ENCODE measurements around the gene CDYL2.

CDYL2 gene

GRCh38 chr16:80616362-80616761, 188.0 kb downstream of the CDYL2 start:
- Histone ChIP-seq H3K9ac (ENCODE audit: low read depth, low read length) (no peak overlapping the region), H3K9me3 (ENCODE audit: insufficient read depth, low read depth, low read length) (no peaks in the 10 kb centered on the region), H3K4me3 (ENCODE audit: low read length) (no peak overlapping the region), H3K36me3 (ENCODE audit: insufficient read depth, low read depth, low read length) (no peaks in the 10 kb centered on the region), H3K27ac (ENCODE audit: low read length) (no peak overlapping the region), H3K4me1 (ENCODE audit: insufficient read depth, low read length) (no peaks in the 10 kb centered on the region), H3K27me3 (ENCODE audit: insufficient read depth, low read length) (no peaks in the 10 kb centered on the region)

- Histone ChIP-seq H3K36me3 (ENCODE audit: insufficient read depth, low read depth, low read length) (no peaks in the 10 kb centered on the region), H3K9me3 (ENCODE audit: insufficient read depth, low read depth, low read length) (no peaks in the 10 kb centered on the region), H3K27me3 (ENCODE audit: insufficient read depth, low read length) (no peaks in the 10 kb centered on the region), H3K4me1 (ENCODE audit: insufficient read depth, low read length) (no peaks in the 10 kb centered on the region), H3K9ac (ENCODE audit: low read depth, low read length) (no peak overlapping the region), H3K27ac (ENCODE audit: low read length) (no peak overlapping the region), H3K4me3 (ENCODE audit: low read length) (no peak overlapping the region)
These were observed 188.7 kb downstream of the CDYL2 start for GRCh38 chr16:80615735-80616134.

- Histone ChIP-seq H3K9me3 (ENCODE audit: insufficient read depth, low read depth, low read length) (no peaks in the 10 kb centered on the region), H3K4me1 (ENCODE audit: insufficient read depth, low read length) (no peaks in the 10 kb centered on the region), H3K27me3 (ENCODE audit: insufficient read depth, low read length) (no peaks in the 10 kb centered on the region), H3K4me3 (ENCODE audit: low read length) (no peak overlapping the region), H3K9ac (ENCODE audit: low read depth, low read length) (no peak overlapping the region), H3K27ac (ENCODE audit: low read length) (no peak overlapping the region), H3K36me3 (ENCODE audit: insufficient read depth, low read depth, low read length) (no peaks in the 10 kb centered on the region)
These were observed 189.3 kb downstream of the CDYL2 start for GRCh38 chr16:80614908-80615671.

- no peak overlapping the region for H3K4me3 ChIP-seq (ENCODE audit: low read length)
- no peaks in the 10 kb centered on the region for H3K27me3 ChIP-seq (ENCODE audit: insufficient read depth, low read length)
- H3K4me1 ChIP-seq (ENCODE audit: insufficient read depth, low read length): no peaks in the 10 kb centered on the region
- H3K27ac ChIP-seq (ENCODE audit: low read length): no peak overlapping the region
- H3K9ac ChIP-seq (ENCODE audit: low read depth, low read length): no peak overlapping the region
- H3K9me3 ChIP-seq (ENCODE audit: insufficient read depth, low read depth, low read length): no peaks in the 10 kb centered on the region
- H3K36me3 ChIP-seq (ENCODE audit: insufficient read depth, low read depth, low read length): no peaks in the 10 kb centered on the region
These were observed 191.9 kb downstream of the CDYL2 start for GRCh38 chr16:80612461-80613017.

- H3K36me3 ChIP-seq (ENCODE audit: insufficient read depth, low read depth, low read length): no peaks in the 10 kb centered on the region
- H3K27ac ChIP-seq (ENCODE audit: low read length): no peak overlapping the region
- no peak overlapping the region for H3K9ac ChIP-seq (ENCODE audit: low read depth, low read length)
- no peaks in the 10 kb centered on the region for H3K9me3 ChIP-seq (ENCODE audit: insufficient read depth, low read depth, low read length)
- H3K4me1 ChIP-seq (ENCODE audit: insufficient read depth, low read length): no peaks in the 10 kb centered on the region
- no peaks in the 10 kb centered on the region for H3K27me3 ChIP-seq (ENCODE audit: insufficient read depth, low read length)
- no peak overlapping the region for H3K4me3 ChIP-seq (ENCODE audit: low read length)
These were observed 192.5 kb downstream of the CDYL2 start for GRCh38 chr16:80611930-80612327.

- H3K36me3 ChIP-seq (ENCODE audit: insufficient read depth, low read depth, low read length): no peaks in the 10 kb centered on the region
- H3K27ac ChIP-seq (ENCODE audit: low read length): no peak overlapping the region
- no peak overlapping the region for H3K9ac ChIP-seq (ENCODE audit: low read depth, low read length)
These were observed 193.0 kb downstream of the CDYL2 start for GRCh38 chr16:80611171-80611929.

GRCh38 chr16:80610481-80611156, 193.8 kb downstream of the CDYL2 start:
- no peak overlapping the region for H3K4me3 ChIP-seq (ENCODE audit: low read length)
- no peak overlapping the region for H3K9ac ChIP-seq (ENCODE audit: low read depth, low read length)
- H3K27ac ChIP-seq (ENCODE audit: low read length): no peak overlapping the region
- H3K27me3 ChIP-seq (ENCODE audit: insufficient read depth, low read length): no peaks in the 10 kb centered on the region
- H3K36me3 ChIP-seq (ENCODE audit: insufficient read depth, low read depth, low read length): no peaks in the 10 kb centered on the region
- H3K9me3 ChIP-seq (ENCODE audit: insufficient read depth, low read depth, low read length): no peaks in the 10 kb centered on the region
- H3K4me1 ChIP-seq (ENCODE audit: insufficient read depth, low read length): no peaks in the 10 kb centered on the region

More at GRCh38 chr16:80611171-80611929, 193.0 kb downstream of the CDYL2 start:
- Histone ChIP-seq H3K9me3 (ENCODE audit: insufficient read depth, low read depth, low read length) (no peaks in the 10 kb centered on the region), H3K4me3 (ENCODE audit: low read length) (no peak overlapping the region), H3K4me1 (ENCODE audit: insufficient read depth, low read length) (no peaks in the 10 kb centered on the region), H3K27me3 (ENCODE audit: insufficient read depth, low read length) (no peaks in the 10 kb centered on the region)

- no peak overlapping the region for H3K9ac ChIP-seq (ENCODE audit: low read depth, low read length)
- H3K9me3 ChIP-seq (ENCODE audit: insufficient read depth, low read depth, low read length): no peaks in the 10 kb centered on the region
- H3K4me3 ChIP-seq (ENCODE audit: low read length): no peak overlapping the region
- no peaks in the 10 kb centered on the region for H3K27me3 ChIP-seq (ENCODE audit: insufficient read depth, low read length)
- no peak overlapping the region for H3K27ac ChIP-seq (ENCODE audit: low read length)
- H3K4me1 ChIP-seq (ENCODE audit: insufficient read depth, low read length): no peaks in the 10 kb centered on the region
- no peaks in the 10 kb centered on the region for H3K36me3 ChIP-seq (ENCODE audit: insufficient read depth, low read depth, low read length)
These were observed 195.5 kb downstream of the CDYL2 start for GRCh38 chr16:80608946-80609345.

GRCh38 chr16:80607204-80607603, 197.2 kb downstream of the CDYL2 start:
- Histone ChIP-seq H3K4me1 (ENCODE audit: insufficient read depth, low read length) (no peaks in the 10 kb centered on the region), H3K27me3 (ENCODE audit: insufficient read depth, low read length) (no peaks in the 10 kb centered on the region), H3K4me3 (ENCODE audit: low read length) (no peak overlapping the region), H3K27ac (ENCODE audit: low read length) (no peak overlapping the region), H3K9ac (ENCODE audit: low read depth, low read length) (no peak overlapping the region), H3K36me3 (ENCODE audit: insufficient read depth, low read depth, low read length) (no peaks in the 10 kb centered on the region), H3K9me3 (ENCODE audit: insufficient read depth, low read depth, low read length) (no peaks in the 10 kb centered on the region)

- no peak overlapping the region for H3K9ac ChIP-seq (ENCODE audit: low read depth, low read length)
- no peak overlapping the region for H3K27ac ChIP-seq (ENCODE audit: low read length)
- no peak overlapping the region for H3K4me3 ChIP-seq (ENCODE audit: low read length)
- H3K36me3 ChIP-seq (ENCODE audit: insufficient read depth, low read depth, low read length): no peaks in the 10 kb centered on the region
- H3K27me3 ChIP-seq (ENCODE audit: insufficient read depth, low read length): no peaks in the 10 kb centered on the region
- H3K4me1 ChIP-seq (ENCODE audit: insufficient read depth, low read length): no peaks in the 10 kb centered on the region
- no peaks in the 10 kb centered on the region for H3K9me3 ChIP-seq (ENCODE audit: insufficient read depth, low read depth, low read length)
These were observed 198.1 kb downstream of the CDYL2 start for GRCh38 chr16:80606221-80606766.

GRCh38 chr16:80604600-80605355, 199.6 kb downstream of the CDYL2 start:
- Histone ChIP-seq H3K27me3 (ENCODE audit: insufficient read depth, low read length) (no peaks in the 10 kb centered on the region), H3K9me3 (ENCODE audit: insufficient read depth, low read depth, low read length) (no peaks in the 10 kb centered on the region), H3K36me3 (ENCODE audit: insufficient read depth, low read depth, low read length) (no peaks in the 10 kb centered on the region), H3K4me3 (ENCODE audit: low read length) (no peak overlapping the region), H3K9ac (ENCODE audit: low read depth, low read length) (no peak overlapping the region), H3K4me1 (ENCODE audit: insufficient read depth, low read length) (no peaks in the 10 kb centered on the region), H3K27ac (ENCODE audit: low read length) (no peak overlapping the region)

All from iPS-20b (cell line).